GM23338 (cell line): ENCODE measurements around the gene FARS2.

Source experiments
- CREB1 ChIP-seq: fragments of 250-450 bp; sonication (Bioruptor Pico); IDR thresholded peaks from 2 replicates; pipeline ENCODE4 v1.5.0; 2020; ENCODE audit warnings: low read depth, mild to moderate bottlenecking, moderate library complexity
- CTCF ChIP-seq, 2 experiments: fragments of 200-600 bp in 1 of 2; sonication (generic) in 1 of 2; conservative IDR thresholded peaks; 2 replicates each; pipeline versions ENCODE4 v1.5.1 to v1.6.1; 2016 to 2017; ENCODE audit warnings: antibody characterized with exemption in 2 of 2, low read depth in 2 of 2, mild to moderate bottlenecking in 2 of 2, moderate library complexity in 1 of 2
- EZH2 ChIP-seq: fragments of 200-600 bp; sonication (generic); IDR thresholded peaks from one replicate; pipeline ENCODE4 v1.8.0; 2017; ENCODE audit warnings: antibody characterized with exemption, mild to moderate bottlenecking, low read depth; ENCODE audit not compliant: unreplicated experiment
- EZH2phosphoT487 ChIP-seq: fragments of 200-600 bp; sonication (generic); IDR thresholded peaks from one replicate; pipeline ENCODE4 v1.8.1; 2018; ENCODE audit warnings: antibody characterized with exemption; ENCODE audit not compliant: unreplicated experiment
- JUNB ChIP-seq: IDR thresholded peaks from one replicate; pipeline ENCODE4 v1.6.1; 2016; ENCODE audit warnings: antibody characterized with exemption; ENCODE audit not compliant: unreplicated experiment
- POLR2AphosphoS5 ChIP-seq: IDR thresholded peaks from 2 replicates; pipeline ENCODE4 v1.6.1; 2016; ENCODE audit warnings: antibody characterized with exemption, low read depth
- REST ChIP-seq: IDR thresholded peaks from one replicate; pipeline ENCODE4 v1.6.1; 2018; ENCODE audit warnings: antibody characterized with exemption; ENCODE audit not compliant: unreplicated experiment
- STAT1 ChIP-seq: IDR thresholded peaks from one replicate; pipeline ENCODE4 v1.6.1; 2016; ENCODE audit warnings: antibody characterized with exemption; ENCODE audit not compliant: unreplicated experiment

- TF ChIP-seq POLR2AphosphoS5: no peak
- no peak for TF ChIP-seq CTCF (conservative IDR thresholded peaks at IDR 0.05; ENCODE audit: low read depth in 2 of 2)
- TF ChIP-seq REST: no peak
- no peak for TF ChIP-seq STAT1
- TF ChIP-seq CREB1: no peak
- no peak for TF ChIP-seq JUNB
- no peak for TF ChIP-seq EZH2phosphoT487
- TF ChIP-seq EZH2: no peak
Measured at GRCh38 chr6:5259428-5259827, 1.9 kb upstream of the FARS2 start.
